ENCODE data around the gene NOPCHAP1.

The NOPCHAP1 gene

GRCh38 chr12:104998423-104999346 is 12.6 kb downstream of the NOPCHAP1 start:
- H4K20me1 ChIP-seq (ENCODE audit: control insufficient read depth, insufficient read depth, low read depth, low read length), result no peaks in the 10 kb centered on the region
- no peaks in the 10 kb centered on the region for H3K79me2 ChIP-seq (ENCODE audit: control insufficient read depth, low read length)
- H3K36me3 ChIP-seq (ENCODE audit: control insufficient read depth, low read length), result peaks cover 90% of the 10 kb centered on the region

GRCh38 chr12:104999347-104999685 is 13.2 kb downstream of the NOPCHAP1 start:
- no peaks in the 10 kb centered on the region for H4K20me1 ChIP-seq (ENCODE audit: control insufficient read depth, insufficient read depth, low read depth, low read length)
- H3K27me3 ChIP-seq (ENCODE audit: control insufficient read depth, low read length), result no peaks in the 10 kb centered on the region
- no peaks in the 10 kb centered on the region for H3K79me2 ChIP-seq (ENCODE audit: control insufficient read depth, low read length)
- no peaks in the 10 kb centered on the region for H3F3A ChIP-seq (ENCODE audit: control insufficient read depth, insufficient read depth)
- TF ChIP-seq EZH2phosphoT487 (IDR thresholded peaks at IDR 0.05; ENCODE audit: borderline replicate concordance, low read length) (no peak), CTCF (IDR thresholded peaks at IDR 0.05; ENCODE audit: low read depth, low read length, poor library complexity, severe bottlenecking) (no peak)
- H3K4me2 ChIP-seq (ENCODE audit: low read length), result no peak overlapping the region
- H3K9me2 ChIP-seq (replicated peaks; ENCODE audit: control insufficient read depth, low read length), result no peaks in the 10 kb centered on the region
- no peak overlapping the region for H3K4me3 ChIP-seq (ENCODE audit: low read length)
- no peaks in the 10 kb centered on the region for H3K4me1 ChIP-seq (ENCODE audit: control insufficient read depth, low read length)
- peaks cover 16% of the 10 kb centered on the region; the same call in 1 of the 2 replicates for H3K9me3 ChIP-seq (ENCODE audit: control insufficient read depth, insufficient read depth, low read length)
- no peak overlapping the region for H3K27ac ChIP-seq (ENCODE audit: low read depth, low read length)
- peaks cover 92% of the 10 kb centered on the region for H3K36me3 ChIP-seq (ENCODE audit: control insufficient read depth, low read length)

More at GRCh38 chr12:104998423-104999346, 12.6 kb downstream of the NOPCHAP1 start:
- Histone ChIP-seq H3K27me3 (ENCODE audit: control insufficient read depth, low read length) (no peaks in the 10 kb centered on the region), H3K4me3 (ENCODE audit: low read length) (no peak overlapping the region), H3F3A (ENCODE audit: control insufficient read depth, insufficient read depth) (no peaks in the 10 kb centered on the region), H3K4me1 (ENCODE audit: control insufficient read depth, low read length) (no peaks in the 10 kb centered on the region), H3K4me2 (ENCODE audit: low read length) (no peak overlapping the region), H3K9me3 (ENCODE audit: control insufficient read depth, insufficient read depth, low read length) (peaks cover 16% of the 10 kb centered on the region; the same call in 1 of the 2 replicates), H3K27ac (ENCODE audit: low read depth, low read length) (no peak overlapping the region), H3K9me2 (replicated peaks; ENCODE audit: control insufficient read depth, low read length) (no peaks in the 10 kb centered on the region)
- TF ChIP-seq EZH2phosphoT487 (IDR thresholded peaks at IDR 0.05; ENCODE audit: borderline replicate concordance, low read length) (no peak), CTCF (IDR thresholded peaks at IDR 0.05; ENCODE audit: low read depth, low read length, poor library complexity, severe bottlenecking) (no peak)

GRCh38 chr12:105001476-105001875 is 15.4 kb downstream of the NOPCHAP1 start:
- H3K79me2 ChIP-seq (ENCODE audit: control insufficient read depth, low read length), result no peaks in the 10 kb centered on the region
- H3K4me2 ChIP-seq (ENCODE audit: low read length), result no peak overlapping the region
- TF ChIP-seq EZH2phosphoT487 (IDR thresholded peaks at IDR 0.05; ENCODE audit: borderline replicate concordance, low read length), result no peak
- TF ChIP-seq CTCF (IDR thresholded peaks at IDR 0.05; ENCODE audit: low read depth, low read length, poor library complexity, severe bottlenecking), result no peak
- H3K27ac ChIP-seq (ENCODE audit: low read depth, low read length), result no peak overlapping the region
- no peaks in the 10 kb centered on the region for H3K27me3 ChIP-seq (ENCODE audit: control insufficient read depth, low read length)
- no peak overlapping the region for H3K4me3 ChIP-seq (ENCODE audit: low read length)
- H4K20me1 ChIP-seq (ENCODE audit: control insufficient read depth, insufficient read depth, low read depth, low read length), result no peaks in the 10 kb centered on the region
- peaks cover 92% of the 10 kb centered on the region for H3K36me3 ChIP-seq (ENCODE audit: control insufficient read depth, low read length)
- H3K9me3 ChIP-seq (ENCODE audit: control insufficient read depth, insufficient read depth, low read length), result peaks cover 16% of the 10 kb centered on the region; the same call in 1 of the 2 replicates
- no peaks in the 10 kb centered on the region for H3K4me1 ChIP-seq (ENCODE audit: control insufficient read depth, low read length)
- H3K9me2 ChIP-seq (replicated peaks; ENCODE audit: control insufficient read depth, low read length), result no peaks in the 10 kb centered on the region
- no peaks in the 10 kb centered on the region; the same call in 1 of the 2 replicates for H3F3A ChIP-seq (ENCODE audit: control insufficient read depth, insufficient read depth)

Measured in DOHH2 (cell line).